Measurements from ENCODE around the gene MRPL39. TPM values are rescaled to one million over a fixed set of nuclear protein-coding genes. Genes with fewer than 3 reads are reported as not detected.

Gene MRPL39
- total RNA-seq, 4 donors from 2014 or later, result 12.5 to 30.5 (median 28.1) TPM

GRCh38 chr21:25578056-25578961 lies 29.0 kb downstream of the MRPL39 start:
- H3K9me3 ChIP-seq, result no peaks in the 10 kb centered on the region
- intact Hi-C loops (cut with DNase I), result no loop called here
- no peaks in the 10 kb centered on the region for H3K27me3 ChIP-seq
- no peak for DNase-seq
- H3K4me3 ChIP-seq, result no peak overlapping the region
- 78 to 91% methylated on average over 7 of the region's 7 CpGs for WGBS, 2 donors
- H3K27ac ChIP-seq, result no peak overlapping the region
- H3K4me1 ChIP-seq, result peaks cover 0 to 7% (median 0%) of the 10 kb centered on the region in 3 donors
- TF ChIP-seq CTCF (IDR thresholded peaks at IDR 0.05), result no peak
- no peak for TF ChIP-seq POLR2A (IDR thresholded peaks at IDR 0.05)
- H3K36me3 ChIP-seq, result peaks cover 0 to 38% (median 0%) of the 10 kb centered on the region in 3 donors

DNA sequence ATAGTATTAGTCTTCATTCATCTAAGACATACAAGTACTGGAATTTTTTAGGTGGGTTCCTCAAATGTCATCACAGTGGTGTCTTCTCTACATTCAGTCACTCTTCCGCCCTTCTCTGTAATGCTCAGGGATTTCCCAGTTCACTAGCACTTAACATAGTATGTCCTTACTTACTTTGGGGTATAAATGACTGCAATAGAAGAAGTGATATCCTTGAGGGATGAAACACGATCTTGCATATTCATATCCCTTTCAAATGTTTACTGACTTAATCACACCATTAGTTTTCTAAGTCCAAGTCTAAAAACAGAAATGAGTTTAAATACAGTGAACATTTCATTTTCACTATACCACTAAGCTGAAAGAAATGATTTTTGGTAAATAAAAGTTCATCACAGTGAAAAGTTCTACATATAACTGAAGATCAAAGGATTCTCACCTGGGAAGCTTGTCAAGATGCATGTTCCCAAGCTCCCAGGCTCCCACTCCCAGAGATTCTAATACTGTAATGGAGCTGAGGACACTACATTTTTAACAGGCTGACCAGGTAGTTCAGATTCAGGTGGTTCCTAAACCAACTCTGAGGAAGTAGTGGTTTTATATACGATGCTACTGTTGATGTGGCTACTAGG lies 29.7 kb downstream of the MRPL39 start:
- intact Hi-C loops (cut with DNase I), result no loop called here
- H3K9me3 ChIP-seq, result no peaks in the 10 kb centered on the region
- H3K4me1 ChIP-seq, result peaks cover 0 to 7% (median 0%) of the 10 kb centered on the region in 3 donors
- DNase-seq, result no peak
- WGBS, 2 donors, result 78 to 91% methylated on average over 3 of the region's 3 CpGs
- no peaks in the 10 kb centered on the region for H3K27me3 ChIP-seq
- no peak overlapping the region for H3K27ac ChIP-seq
- H3K4me3 ChIP-seq, result no peak overlapping the region
- TF ChIP-seq POLR2A (IDR thresholded peaks at IDR 0.05) (no peak), CTCF (IDR thresholded peaks at IDR 0.05) (no peak)
- H3K36me3 ChIP-seq, result peaks cover 0 to 32% (median 0%) of the 10 kb centered on the region in 3 donors

DNA sequence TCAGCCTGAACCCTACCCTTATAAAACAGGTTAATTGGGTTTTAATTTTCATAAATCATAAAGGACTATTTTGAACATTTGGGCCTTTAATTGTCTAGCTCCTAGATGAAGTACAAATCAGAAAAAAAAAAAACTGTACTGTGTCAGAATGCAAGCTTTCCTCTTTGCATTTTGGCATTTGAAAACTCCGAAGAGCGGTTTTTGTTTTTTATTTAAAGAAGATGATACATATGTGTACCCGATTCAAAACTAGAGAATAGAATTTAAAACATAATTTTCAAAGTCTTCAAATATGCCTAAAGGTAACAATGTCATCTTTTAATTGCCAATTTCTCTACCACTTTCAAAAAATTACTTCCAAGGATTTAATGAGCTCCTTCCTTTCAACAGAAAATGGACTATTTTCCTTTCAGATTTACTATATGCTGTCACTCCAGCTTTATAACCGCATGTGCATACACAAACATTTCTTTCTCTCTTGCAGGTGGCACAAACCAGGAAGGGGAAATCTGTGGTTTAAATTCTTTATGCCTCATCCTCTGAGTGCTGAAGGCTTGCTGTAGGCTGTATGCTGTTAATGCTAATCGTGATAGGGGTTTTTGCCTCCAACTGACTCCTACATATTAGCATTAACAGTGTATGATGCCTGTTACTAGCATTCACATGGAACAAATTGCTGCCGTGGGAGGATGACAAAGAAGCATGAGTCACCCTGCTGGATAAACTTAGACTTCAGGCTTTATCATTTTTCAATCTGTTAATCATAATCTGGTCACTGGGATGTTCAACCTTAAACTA lies 33.7 kb downstream of the MRPL39 start:
- DNase-seq, result no peak
- Histone ChIP-seq H3K9me3 (no peaks in the 10 kb centered on the region), H3K4me3 (no peak overlapping the region), H3K36me3 (peaks cover 0 to 27% (median 0%) of the 10 kb centered on the region in 3 donors), H3K27ac (no peak overlapping the region), H3K4me1 (peaks cover 0 to 7% (median 0%) of the 10 kb centered on the region in 3 donors), H3K27me3 (no peaks in the 10 kb centered on the region)
- intact Hi-C loops (cut with DNase I), result no loop called here
- WGBS, 2 donors, result 44% methylated on average over 6 of the region's 6 CpGs
- TF ChIP-seq CTCF (IDR thresholded peaks at IDR 0.05) (no peak), POLR2A (IDR thresholded peaks at IDR 0.05) (no peak)

DNA sequence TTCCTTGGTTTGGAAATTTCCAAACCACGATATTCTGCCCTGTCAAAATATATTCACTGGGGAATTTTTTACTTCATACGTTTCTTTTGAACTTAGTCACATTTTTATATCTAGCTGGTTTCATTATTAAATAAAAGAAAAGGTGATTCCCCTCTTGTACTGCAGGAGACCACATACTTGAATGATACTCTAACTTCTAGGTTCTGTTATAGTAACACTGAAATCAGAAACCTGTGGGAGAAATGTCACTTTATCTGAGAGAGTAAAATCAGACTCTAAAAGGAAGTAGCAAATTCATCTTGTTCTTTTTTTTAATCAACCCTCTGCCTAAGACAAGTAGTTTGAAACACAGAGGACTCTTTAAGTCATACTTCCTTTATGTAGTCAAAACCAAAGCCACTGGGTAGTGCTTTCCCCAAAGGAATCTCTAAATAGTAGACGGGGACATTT lies 34.4 kb downstream of the MRPL39 start:
- H3K27ac ChIP-seq, result no peak overlapping the region
- no peaks in the 10 kb centered on the region for H3K9me3 ChIP-seq
- H3K27me3 ChIP-seq, result no peaks in the 10 kb centered on the region
- H3K36me3 ChIP-seq, result peaks cover 0 to 21% (median 0%) of the 10 kb centered on the region in 3 donors
- WGBS, 2 donors, result 48 to 55% methylated on average over 3 of the region's 3 CpGs
- H3K4me3 ChIP-seq, result no peak overlapping the region
- DNase-seq, result no peak
- TF ChIP-seq POLR2A (IDR thresholded peaks at IDR 0.05) (no peak), CTCF (IDR thresholded peaks at IDR 0.05) (no peak)
- peaks cover 0 to 11% (median 0%) of the 10 kb centered on the region in 3 donors for H3K4me1 ChIP-seq
- intact Hi-C loops (cut with DNase I), result no loop called here
